ENCODE measurements around the gene ZNF391. TPM values are rescaled to one million over a fixed set of nuclear protein-coding genes. Genes with fewer than 3 reads are reported as not detected.
"Not testable (repeated sequence)": the region's sequence is repeated elsewhere in the genome, so short reads cannot be mapped to it uniquely, and the experiment has no call there.

ZNF391 gene
- total RNA-seq, 1 experiment from 2014 or later = 5.0 TPM

- peak; percentile 84 to 87 for DNase-seq
- H3K4me3 ChIP-seq (ENCODE audit: low read depth, low read length) = peak overlapping the region; percentile 53
- Mint-ChIP-seq H3K27ac (ENCODE audit: unreplicated experiment) (peak overlapping the region; percentile 74), H3K4me1 (ENCODE audit: low read depth, unreplicated experiment) (no peaks in the 10 kb centered on the region), H3K36me3 (ENCODE audit: insufficient read depth, unreplicated experiment) (no peaks in the 10 kb centered on the region), H3K4me3 (ENCODE audit: unreplicated experiment) (peak overlapping the region; percentile 82), H3K27me3 (ENCODE audit: insufficient read depth, unreplicated experiment) (no peaks in the 10 kb centered on the region), H3K9me3 (ENCODE audit: unreplicated experiment) (no peaks in the 10 kb centered on the region)
- no TSS peak for BruUV-seq (replicated peaks)
- H3K4me1 ChIP-seq = 0 out of 2 replicates have a peak, but pooled peaks cover 3% of the 10 kb centered on the region
- no peaks in the 10 kb centered on the region for H3K27me3 ChIP-seq (replicated peaks; ENCODE audit: control insufficient read depth, insufficient read depth, low read length)
- no peak for TF ChIP-seq CTCF (IDR thresholded peaks at IDR 0.05; ENCODE audit: insufficient read depth in 1 of 2, low read depth in 1 of 2, low read length in 1 of 2, severe bottlenecking in 1 of 2, unreplicated experiment in 1 of 2)
- H3K9me3 ChIP-seq = no peaks in the 10 kb centered on the region
- CTCF ChIA-PET = no interaction called here
- intact Hi-C loops (cut with micrococcal nuclease; ENCODE audit: unreplicated experiment) = no loop called here
- H3K36me3 ChIP-seq (ENCODE audit: control insufficient read depth, insufficient read depth, low read length) = no peaks in the 10 kb centered on the region
- POLR2A ChIA-PET = interaction anchor here (1.0 kb wide), 1 partner anchor 13 kb away, joined by 3 read pairs; the partner anchor contains the start of gene ZNF391
Measured at GRCh38 chr6:27374824-27375612, 13.5 kb upstream of the ZNF391 start.

- Histone ChIP-seq H3K9me3 (no peaks in the 10 kb centered on the region), H3K4me3 (ENCODE audit: low read depth, low read length) (no peak overlapping the region), H3K4me1 (0 out of 2 replicates have a peak, but pooled peaks cover 3% of the 10 kb centered on the region), H3K27me3 (replicated peaks; ENCODE audit: control insufficient read depth, insufficient read depth, low read length) (no peaks in the 10 kb centered on the region), H3K36me3 (ENCODE audit: control insufficient read depth, insufficient read depth, low read length) (no peaks in the 10 kb centered on the region)
- intact Hi-C loops (cut with micrococcal nuclease; ENCODE audit: unreplicated experiment) = no loop called here
- Mint-ChIP-seq H3K4me3 (ENCODE audit: unreplicated experiment) (peak overlapping the region; percentile 82), H3K36me3 (ENCODE audit: insufficient read depth, unreplicated experiment) (no peaks in the 10 kb centered on the region), H3K27ac (ENCODE audit: unreplicated experiment) (no peak overlapping the region), H3K27me3 (ENCODE audit: insufficient read depth, unreplicated experiment) (no peaks in the 10 kb centered on the region), H3K4me1 (ENCODE audit: low read depth, unreplicated experiment) (no peaks in the 10 kb centered on the region), H3K9me3 (ENCODE audit: unreplicated experiment) (no peaks in the 10 kb centered on the region)
- no TSS peak for BruUV-seq (replicated peaks)
- ChIA-PET POLR2A (no interaction called here), CTCF (no interaction called here)
- TF ChIP-seq CTCF (IDR thresholded peaks at IDR 0.05; ENCODE audit: insufficient read depth in 1 of 2, low read depth in 1 of 2, low read length in 1 of 2, severe bottlenecking in 1 of 2, unreplicated experiment in 1 of 2) = no peak
- no peak for DNase-seq
Measured at GRCh38 chr6:27375613-27376079, 12.9 kb upstream of the ZNF391 start.

- H3K36me3 Mint-ChIP-seq (ENCODE audit: insufficient read depth, unreplicated experiment); intact Hi-C loops (cut with micrococcal nuclease; ENCODE audit: unreplicated experiment); BruUV-seq (replicated peaks); CTCF ChIA-PET; DNase-seq; H3K4me3 ChIP-seq (ENCODE audit: low read depth, low read length); H3K9me3 ChIP-seq; H3K27ac Mint-ChIP-seq (ENCODE audit: unreplicated experiment); H3K36me3 ChIP-seq (ENCODE audit: control insufficient read depth, insufficient read depth, low read length); POLR2A ChIA-PET; H3K4me1 Mint-ChIP-seq (ENCODE audit: low read depth, unreplicated experiment); H3K27me3 Mint-ChIP-seq (ENCODE audit: insufficient read depth, unreplicated experiment); H3K4me3 Mint-ChIP-seq (ENCODE audit: unreplicated experiment); H3K4me1 ChIP-seq; H3K27me3 ChIP-seq (replicated peaks; ENCODE audit: control insufficient read depth, insufficient read depth, low read length): not testable (repeated sequence)
- peaks cover 16% of the 10 kb centered on the region for H3K9me3 Mint-ChIP-seq (ENCODE audit: unreplicated experiment)
Measured at GRCh38 chr6:27378406-27378805, 10.2 kb upstream of the ZNF391 start.

- H3K4me3 ChIP-seq (ENCODE audit: low read depth, low read length); intact Hi-C loops (cut with micrococcal nuclease; ENCODE audit: unreplicated experiment); CTCF ChIA-PET; H3K9me3 ChIP-seq; BruUV-seq (replicated peaks); H3K27me3 ChIP-seq (replicated peaks; ENCODE audit: control insufficient read depth, insufficient read depth, low read length); H3K4me1 ChIP-seq; H3K4me3 Mint-ChIP-seq (ENCODE audit: unreplicated experiment); H3K4me1 Mint-ChIP-seq (ENCODE audit: low read depth, unreplicated experiment); DNase-seq; H3K36me3 ChIP-seq (ENCODE audit: control insufficient read depth, insufficient read depth, low read length); POLR2A ChIA-PET; H3K36me3 Mint-ChIP-seq (ENCODE audit: insufficient read depth, unreplicated experiment); H3K27me3 Mint-ChIP-seq (ENCODE audit: insufficient read depth, unreplicated experiment); H3K27ac Mint-ChIP-seq (ENCODE audit: unreplicated experiment): not testable (repeated sequence)
- peaks cover 19% of the 10 kb centered on the region for H3K9me3 Mint-ChIP-seq (ENCODE audit: unreplicated experiment)
Measured at GRCh38 chr6:27381001-27381400, 7.6 kb upstream of the ZNF391 start.

Data from Caco-2 (cell line).